Esophagus (tissue), 2 donors: ENCODE data around the gene CA11. TPM values are rescaled to one million over a fixed set of nuclear protein-coding genes. Genes with fewer than 3 reads are reported as not detected.
"Not testable (repeated sequence)": the region's sequence is repeated elsewhere in the genome, so short reads cannot be mapped to it uniquely, and the experiment has no call there.

Source experiments
- H3K27ac ChIP-seq, 2 donors: one replicate each; pipeline ENCODE4 v1.5.1; 2013; ENCODE audit warnings: low read depth in 2 of 2, mild to moderate bottlenecking in 2 of 2, inconsistent platforms in 1 of 2, low read length in 1 of 2, moderate library complexity in 1 of 2
- H3K27me3 ChIP-seq, 2 donors: one replicate each; pipeline ENCODE4 v1.6.1; 2013; ENCODE audit warnings: low read length in 2 of 2, control low read depth in 1 of 2, mild to moderate bottlenecking in 1 of 2; ENCODE audit not compliant: insufficient read depth in 2 of 2, control insufficient read depth in 1 of 2
- H3K36me3 ChIP-seq, 2 donors: one replicate each; pipeline ENCODE4 v1.6.1; 2013; ENCODE audit warnings: low read length in 1 of 2; ENCODE audit not compliant: control insufficient read depth in 2 of 2, insufficient read depth in 2 of 2
- H3K4me1 ChIP-seq, 2 donors: one replicate each; pipeline ENCODE4 v1.6.1; 2013; ENCODE audit warnings: low read length in 1 of 2; ENCODE audit not compliant: control insufficient read depth in 2 of 2, insufficient read depth in 2 of 2
- H3K4me3 ChIP-seq, 2 donors: one replicate each; pipeline ENCODE4 v1.5.1; 2013; ENCODE audit warnings: low read length in 2 of 2, mild to moderate bottlenecking in 2 of 2, low read depth in 1 of 2, moderate library complexity in 1 of 2
- H3K9me3 ChIP-seq, 2 donors: one replicate each; pipeline ENCODE4 v1.6.1; 2013; ENCODE audit warnings: mild to moderate bottlenecking in 2 of 2, low read depth in 1 of 2, low read length in 1 of 2, moderate library complexity in 1 of 2; ENCODE audit not compliant: control insufficient read depth in 2 of 2, insufficient read depth in 1 of 2
- WGBS, 2 donors: extraction: QIAGEN DNeasy Blood & Tissue Kit; methylation state at CpG; one replicate each; pipeline ENCODE4 v1.1.7; 2013; 5-methylcytosine and 5-hydroxymethylcytosine counted together
- polyA plus RNA-seq, 2 donors: library from polyadenylated mRNA; stranded (reverse); fragments of 200-250 nt; gene quantifications; one replicate each; pipeline ENCODE4 v1.2.3, GENCODE V29; 2013
- donor health status: healthy with polysubstance abuse.
- donor health status: Bipolar disorder and iron deficiency.

CA11 gene
- polyA plus RNA-seq, 2 donors: 6.8 to 12.7 TPM

- not testable (repeated sequence) for H3K4me1 ChIP-seq, H3K36me3 ChIP-seq, H3K27ac ChIP-seq, H3K27me3 ChIP-seq, H3K4me3 ChIP-seq, H3K9me3 ChIP-seq
- 88 to 95% methylated on average over 13 to 19 of the region's 19 CpGs for WGBS, 2 donors
Observed at GRCh38 chr19:48680006-48680405, 34.0 kb upstream of the CA11 start.

- no peak overlapping the region for H3K4me3 ChIP-seq
- peaks cover 3% of the 10 kb centered on the region in 2 donors for H3K4me1 ChIP-seq
- no peaks in the 10 kb centered on the region for H3K27me3 ChIP-seq
- 53 to 76% methylated on average over 4 of the region's 4 CpGs for WGBS, 2 donors
- no peaks in the 10 kb centered on the region for H3K9me3 ChIP-seq
- no peaks in the 10 kb centered on the region for H3K36me3 ChIP-seq
- peak overlapping the region; percentile 42 to 61 for H3K27ac ChIP-seq
Observed at GRCh38 chr19:48678201-48678600, 32.2 kb upstream of the CA11 start.

GRCh38 chr19:48676887-48677286, 30.9 kb upstream of the CA11 start:
- Histone ChIP-seq H3K36me3 (no peaks in the 10 kb centered on the region), H3K27ac (peak overlapping the region; percentile 67 to 93), H3K27me3 (no peaks in the 10 kb centered on the region), H3K9me3 (no peaks in the 10 kb centered on the region), H3K4me1 (peaks cover 3% of the 10 kb centered on the region in 2 donors), H3K4me3 (no peak overlapping the region)
- 72 to 73% methylated on average over 13 of the region's 13 CpGs for WGBS, 2 donors

GRCh38 chr19:48676487-48676886, 30.5 kb upstream of the CA11 start:
- WGBS, 2 donors: 84 to 88% methylated on average over 17 of the region's 17 CpGs
- Histone ChIP-seq H3K4me1 (peaks cover 3% of the 10 kb centered on the region in 2 donors), H3K4me3 (no peak overlapping the region), H3K27me3 (no peaks in the 10 kb centered on the region), H3K9me3 (no peaks in the 10 kb centered on the region), H3K27ac (peak overlapping the region; percentile 67 to 93), H3K36me3 (no peaks in the 10 kb centered on the region)

GRCh38 chr19:48674921-48675824, 29.2 kb upstream of the CA11 start:
- Histone ChIP-seq H3K4me3 (no peak overlapping the region), H3K27ac (no peak overlapping the region), H3K9me3 (no peaks in the 10 kb centered on the region), H3K4me1 (peaks cover 3% of the 10 kb centered on the region in 2 donors), H3K27me3 (no peaks in the 10 kb centered on the region), H3K36me3 (no peaks in the 10 kb centered on the region)
- WGBS, 2 donors: 37 to 38% methylated on average over 28 of the region's 28 CpGs

- Histone ChIP-seq H3K27ac (no peak overlapping the region), H3K9me3 (no peaks in the 10 kb centered on the region), H3K4me1 (peaks cover 3% of the 10 kb centered on the region in 2 donors), H3K4me3 (no peak overlapping the region), H3K27me3 (no peaks in the 10 kb centered on the region), H3K36me3 (no peaks in the 10 kb centered on the region)
- WGBS, 2 donors: 88 to 89% methylated on average over 19 of the region's 19 CpGs
Observed at GRCh38 chr19:48674216-48674809, 28.3 kb upstream of the CA11 start.

GRCh38 chr19:48673436-48674100, 27.6 kb upstream of the CA11 start:
- Histone ChIP-seq H3K27me3 (no peaks in the 10 kb centered on the region), H3K4me3 (no peak overlapping the region), H3K4me1 (peaks cover 3% of the 10 kb centered on the region in 2 donors), H3K27ac (no peak overlapping the region), H3K9me3 (no peaks in the 10 kb centered on the region), H3K36me3 (no peaks in the 10 kb centered on the region)
- 82 to 83% methylated on average over 25 of the region's 25 CpGs for WGBS, 2 donors

- Histone ChIP-seq H3K27ac (no peak within 1 kb of the TSS), H3K36me3 (no peaks in the 10 kb centered on the region), H3K4me1 (peaks cover 1 to 3% of the 10 kb centered on the region in 2 donors), H3K27me3 (no peaks in the 10 kb centered on the region), H3K4me3 (no peak within 1 kb of the TSS), H3K9me3 (no peaks in the 10 kb centered on the region)
- 83 to 85% methylated on average over 24 to 25 of the region's 25 CpGs for WGBS, 2 donors
Observed at GRCh38 chr19:48672994-48673393, 27.0 kb upstream of the CA11 start, which contains the start of gene NTN5. NTN5 (minus strand) TSS chr19:48673017; CDS start chr19:48670986, 2,031 bp downstream.

GRCh38 chr19:48671446-48671995, 25.5 kb upstream of the CA11 start:
- peaks cover 0 to 2% of the 10 kb centered on the region in 2 donors for H3K4me1 ChIP-seq
- no peaks in the 10 kb centered on the region for H3K27me3 ChIP-seq
- H3K36me3 ChIP-seq: no peaks in the 10 kb centered on the region
- 69 to 74% methylated on average over 9 to 10 of the region's 10 CpGs for WGBS, 2 donors
- no peak overlapping the region for H3K27ac ChIP-seq
- H3K9me3 ChIP-seq: no peaks in the 10 kb centered on the region
- H3K4me3 ChIP-seq: no peak overlapping the region
